GM12892 (cell line): Measurements from ENCODE around the gene GRAMD4.

Experiments
- POLR2A ChIP-seq: IDR thresholded peaks from 2 replicates; pipeline ENCODE4 v1.6.1; 2011; ENCODE audit warnings: low read depth, low read length, control low read depth
- POLR2AphosphoS5 ChIP-seq: IDR thresholded peaks from 2 replicates; pipeline ENCODE4 v1.6.1; 2011; ENCODE audit warnings: low read depth, low read length, control low read depth

DNA sequence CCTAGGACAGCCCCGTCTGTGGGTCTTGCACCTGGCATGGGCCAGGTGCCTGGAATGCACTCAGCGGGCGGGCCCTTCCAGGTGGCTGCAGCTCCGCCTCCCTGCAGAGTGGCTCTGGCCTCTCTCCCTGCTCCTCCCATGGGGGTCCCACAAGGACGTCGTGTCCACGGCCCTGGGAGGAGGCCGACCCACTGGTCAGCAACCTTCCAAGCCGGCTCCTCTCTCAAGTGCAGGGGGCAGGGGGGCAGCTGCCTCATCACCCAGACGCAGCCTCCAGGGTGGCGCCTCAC, 76.0 kb downstream of the GRAMD4 start:
- TF ChIP-seq POLR2AphosphoS5 (no peak), POLR2A (no peak)
